NCI-H446 (cell line): ENCODE results near the gene TLE4.

Experiments used
- DNase-seq, 2 experiments: peaks; one replicate each; lab custom pipeline; 2025; lab: John Stamatoyannopoulos, UW

Gene TLE4

GRCh38 chr9:79664375-79664831 lies 92.6 kb downstream of the TLE4 start:
- DNase-seq = no peak

GRCh38 chr9:79665369-79665768 lies 93.6 kb downstream of the TLE4 start:
- DNase-seq = no peak

GRCh38 chr9:79665931-79666330 lies 94.2 kb downstream of the TLE4 start:
- no peak for DNase-seq

- DNase-seq = no peak
These were observed 95.4 kb downstream of the TLE4 start for GRCh38 chr9:79667120-79667519.

- no peak for DNase-seq
These were observed 96.2 kb downstream of the TLE4 start for GRCh38 chr9:79667817-79668436.

- no peak for DNase-seq
These were observed 97.2 kb downstream of the TLE4 start for GRCh38 chr9:79668956-79669355.

- no peak for DNase-seq
These were observed 98.7 kb downstream of the TLE4 start for GRCh38 chr9:79670269-79670961.

GRCh38 chr9:79671558-79671957 lies 99.8 kb downstream of the TLE4 start:
- no peak for DNase-seq

- no peak for DNase-seq
These were observed 100.5 kb downstream of the TLE4 start for GRCh38 chr9:79672236-79672635.

- DNase-seq = no peak
These were observed 101.1 kb downstream of the TLE4 start for GRCh38 chr9:79672891-79673290.

- no peak for DNase-seq
These were observed 101.8 kb downstream of the TLE4 start for GRCh38 chr9:79673614-79674013.

GRCh38 chr9:79674052-79674777 lies 102.5 kb downstream of the TLE4 start:
- no peak for DNase-seq

GRCh38 chr9:79681576-79681975 lies 109.8 kb downstream of the TLE4 start:
- no peak for DNase-seq

GRCh38 chr9:79682076-79682736 lies 110.4 kb downstream of the TLE4 start:
- no peak for DNase-seq

GRCh38 chr9:79684059-79684458 lies 112.3 kb downstream of the TLE4 start:
- no peak for DNase-seq

- DNase-seq = no peak
These were observed 113.2 kb downstream of the TLE4 start for GRCh38 chr9:79684711-79685575.

GRCh38 chr9:79685577-79685976 lies 113.8 kb downstream of the TLE4 start:
- DNase-seq = no peak

GRCh38 chr9:79686381-79687130 lies 114.8 kb downstream of the TLE4 start:
- no peak for DNase-seq

GRCh38 chr9:79687131-79687447 lies 115.3 kb downstream of the TLE4 start:
- no peak for DNase-seq

- no peak for DNase-seq
These were observed 116.6 kb downstream of the TLE4 start for GRCh38 chr9:79688363-79688762.

GRCh38 chr9:79689576-79689975 lies 117.8 kb downstream of the TLE4 start:
- DNase-seq = no peak
